ENCODE results near the gene PRAME. TPM values are rescaled to one million over a fixed set of nuclear protein-coding genes. Genes with fewer than 3 reads are reported as not detected.
"Not testable (repeated sequence)": the region's sequence is repeated elsewhere in the genome, so short reads cannot be mapped to it uniquely, and the experiment has no call there.

Gene PRAME
- total RNA-seq, 5 donors from 2014 or later (not counting 1 experiment from before 2014, with no cell fraction given), result 1.7 to 2.7 (median 2.0) TPM; not detected in 2

GRCh38 chr22:22583030-22583429 is 24.0 kb upstream of the PRAME start:
- H3K27ac Mint-ChIP-seq, result no peak overlapping the region
- H3K27me3 Mint-ChIP-seq, result peaks cover 12 to 30% of the 10 kb centered on the region in 2 donors
- ATAC-seq (replicated peaks in 1 of 4) (no peak), DNase-seq (no peak)
- ChIA-PET CTCF (interaction anchor here in 1 of 2 donors (1.2 kb wide), 1 partner anchor 11 kb away, joined by 3 read pairs; no protein-coding TSS in a partner anchor), POLR2A (no interaction called here)
- WGBS (ENCODE audit: insufficient coverage), result no CpG with 5 or more reads among the region's 1 CpG
- H3K9me3 ChIP-seq, result no peaks in the 10 kb centered on the region
- no peak overlapping the region for H3K4me3 ChIP-seq (ENCODE audit: control insufficient read depth in 1 of 2, extremely low read depth in 1 of 2, low read length in 1 of 2)
- H3K27ac ChIP-seq (ENCODE audit: low read length), result no peak overlapping the region
- H3K36me3 Mint-ChIP-seq, result no peaks in the 10 kb centered on the region
- peaks cover 0 to 14% of the 10 kb centered on the region in 2 experiments for H3K27me3 ChIP-seq (replicated peaks in 1 of 2; ENCODE audit: control insufficient read depth in 2 of 2, extremely low read depth in 1 of 2, insufficient read depth in 2 of 2, low read length in 1 of 2)
- no peak overlapping the region for H3K4me3 Mint-ChIP-seq
- H3K4me1 ChIP-seq (ENCODE audit: control insufficient read depth in 1 of 2, extremely low read depth in 1 of 2, insufficient read depth in 2 of 2, low read length in 2 of 2), result no peaks in the 10 kb centered on the region
- no peaks in the 10 kb centered on the region for H3K36me3 ChIP-seq (ENCODE audit: control insufficient read depth in 2 of 2, extremely low read depth in 1 of 2, insufficient read depth in 1 of 2, low read length in 1 of 2)
- H3K9me3 Mint-ChIP-seq, result no peaks in the 10 kb centered on the region
- H3K4me1 Mint-ChIP-seq, result peaks cover 0 to 4% (median 0%) of the 10 kb centered on the region in 3 donors

- WGBS (ENCODE audit: insufficient coverage), result 88% methylated on average over 9 of the region's 13 CpGs
- H3K4me3 ChIP-seq (ENCODE audit: control insufficient read depth in 1 of 2, extremely low read depth in 1 of 2, low read length in 1 of 2); H3K9me3 Mint-ChIP-seq; H3K36me3 ChIP-seq (ENCODE audit: control insufficient read depth in 2 of 2, extremely low read depth in 1 of 2, insufficient read depth in 1 of 2, low read length in 1 of 2); H3K4me1 ChIP-seq (ENCODE audit: control insufficient read depth in 1 of 2, extremely low read depth in 1 of 2, insufficient read depth in 2 of 2, low read length in 2 of 2); H3K27ac ChIP-seq (ENCODE audit: low read length); DNase-seq; H3K27ac Mint-ChIP-seq; H3K36me3 Mint-ChIP-seq; H3K9me3 ChIP-seq; H3K4me1 Mint-ChIP-seq; POLR2A ChIA-PET; H3K4me3 Mint-ChIP-seq; ATAC-seq (replicated peaks in 1 of 4): not testable (repeated sequence)
- H3K27me3 Mint-ChIP-seq, result peaks cover 6 to 27% of the 10 kb centered on the region in 2 donors
- peaks cover 0 to 11% of the 10 kb centered on the region in 2 experiments for H3K27me3 ChIP-seq (replicated peaks in 1 of 2; ENCODE audit: control insufficient read depth in 2 of 2, extremely low read depth in 1 of 2, insufficient read depth in 2 of 2, low read length in 1 of 2)
- CTCF ChIA-PET, result interaction anchor here in 1 of 2 donors (0.6 kb wide), 1 partner anchor 9 kb away, joined by 3 read pairs; no protein-coding TSS in a partner anchor
These were observed 22.5 kb upstream of the PRAME start for GRCh38 chr22:22581524-22581923.

GRCh38 chr22:22579869-22580604 is 21.0 kb upstream of the PRAME start:
- ChIA-PET CTCF (interaction anchor here in 1 of 2 donors (0.6 kb wide), 1 partner anchor 806 kb away, joined by 5 read pairs; no protein-coding TSS in a partner anchor), POLR2A (no interaction called here)
- Histone ChIP-seq H3K4me1 (ENCODE audit: control insufficient read depth in 1 of 2, extremely low read depth in 1 of 2, insufficient read depth in 2 of 2, low read length in 2 of 2) (no peaks in the 10 kb centered on the region), H3K27ac (ENCODE audit: low read length) (no peak overlapping the region), H3K4me3 (ENCODE audit: control insufficient read depth in 1 of 2, extremely low read depth in 1 of 2, low read length in 1 of 2) (no peak overlapping the region), H3K27me3 (replicated peaks in 1 of 2; ENCODE audit: control insufficient read depth in 2 of 2, extremely low read depth in 1 of 2, insufficient read depth in 2 of 2, low read length in 1 of 2) (peaks cover 0 to 13% of the 10 kb centered on the region in 2 experiments), H3K36me3 (ENCODE audit: control insufficient read depth in 2 of 2, extremely low read depth in 1 of 2, insufficient read depth in 1 of 2, low read length in 1 of 2) (no peaks in the 10 kb centered on the region), H3K9me3 (no peaks in the 10 kb centered on the region)
- Mint-ChIP-seq H3K36me3 (no peaks in the 10 kb centered on the region), H3K27ac (no peak overlapping the region), H3K27me3 (peaks cover 0 to 17% of the 10 kb centered on the region in 2 donors), H3K4me1 (no peaks in the 10 kb centered on the region), H3K9me3 (no peaks in the 10 kb centered on the region), H3K4me3 (no peak overlapping the region)
- DNase-seq (no peak), ATAC-seq (replicated peaks in 1 of 4) (no peak)
- 71% methylated on average over 7 of the region's 7 CpGs for WGBS (ENCODE audit: insufficient coverage)

- Histone ChIP-seq H3K9me3 (no peaks in the 10 kb centered on the region), H3K4me3 (ENCODE audit: control insufficient read depth in 1 of 2, extremely low read depth in 1 of 2, low read length in 1 of 2) (no peak overlapping the region), H3K36me3 (ENCODE audit: control insufficient read depth in 2 of 2, extremely low read depth in 1 of 2, insufficient read depth in 1 of 2, low read length in 1 of 2) (no peaks in the 10 kb centered on the region), H3K27ac (ENCODE audit: low read length) (no peak overlapping the region), H3K4me1 (ENCODE audit: control insufficient read depth in 1 of 2, extremely low read depth in 1 of 2, insufficient read depth in 2 of 2, low read length in 2 of 2) (no peaks in the 10 kb centered on the region), H3K27me3 (replicated peaks in 1 of 2; ENCODE audit: control insufficient read depth in 2 of 2, extremely low read depth in 1 of 2, insufficient read depth in 2 of 2, low read length in 1 of 2) (peaks cover 0 to 13% of the 10 kb centered on the region in 2 experiments)
- WGBS (ENCODE audit: insufficient coverage), result 82% methylated on average over 2 of the region's 10 CpGs
- ChIA-PET POLR2A (no interaction called here), CTCF (no interaction called here)
- ATAC-seq (replicated peaks in 1 of 4), result no peak
- Mint-ChIP-seq H3K9me3 (no peaks in the 10 kb centered on the region), H3K27ac (no peak overlapping the region), H3K4me3 (no peak overlapping the region), H3K4me1 (no peaks in the 10 kb centered on the region), H3K36me3 (no peaks in the 10 kb centered on the region), H3K27me3 (peaks cover 3 to 9% of the 10 kb centered on the region in 2 donors)
- DNase-seq, result no peak
These were observed 19.8 kb upstream of the PRAME start for GRCh38 chr22:22578702-22579424.

- H3K27ac Mint-ChIP-seq, result no peak overlapping the region
- ChIA-PET POLR2A (interaction anchor here in 1 of 2 donors (0.6 kb wide), 1 partner anchor 983 kb away, joined by 4 read pairs; no protein-coding TSS in a partner anchor), CTCF (interaction anchor here (0.8 to 2.3 kb wide), 4 partner anchors 8 to 11 kb away, joined by 3 to 8 read pairs (median 3); no protein-coding TSS in a partner anchor)
- 90% methylated on average over 4 of the region's 5 CpGs for WGBS (ENCODE audit: insufficient coverage)
- no peaks in the 10 kb centered on the region for H3K9me3 Mint-ChIP-seq
- Histone ChIP-seq H3K4me3 (ENCODE audit: control insufficient read depth in 1 of 2, extremely low read depth in 1 of 2, low read length in 1 of 2) (no peak overlapping the region), H3K4me1 (ENCODE audit: control insufficient read depth in 1 of 2, extremely low read depth in 1 of 2, insufficient read depth in 2 of 2, low read length in 2 of 2) (no peaks in the 10 kb centered on the region), H3K27me3 (replicated peaks in 1 of 2; ENCODE audit: control insufficient read depth in 2 of 2, extremely low read depth in 1 of 2, insufficient read depth in 2 of 2, low read length in 1 of 2) (peaks cover 2 to 15% of the 10 kb centered on the region in 2 experiments), H3K27ac (ENCODE audit: low read length) (no peak overlapping the region), H3K36me3 (ENCODE audit: control insufficient read depth in 2 of 2, extremely low read depth in 1 of 2, insufficient read depth in 1 of 2, low read length in 1 of 2) (no peaks in the 10 kb centered on the region), H3K9me3 (no peaks in the 10 kb centered on the region)
- no peak for DNase-seq
- H3K27me3 Mint-ChIP-seq, result peaks cover 9 to 10% of the 10 kb centered on the region in 2 donors
- ATAC-seq (replicated peaks in 1 of 4), result no peak
- H3K4me3 Mint-ChIP-seq, result no peak overlapping the region
- H3K4me1 Mint-ChIP-seq, result no peaks in the 10 kb centered on the region
- no peaks in the 10 kb centered on the region for H3K36me3 Mint-ChIP-seq
These were observed 17.9 kb upstream of the PRAME start for GRCh38 chr22:22576989-22577427.

- Histone ChIP-seq H3K27ac (ENCODE audit: low read length) (no peak overlapping the region), H3K4me3 (ENCODE audit: control insufficient read depth in 1 of 2, extremely low read depth in 1 of 2, low read length in 1 of 2) (no peak overlapping the region), H3K36me3 (ENCODE audit: control insufficient read depth in 2 of 2, extremely low read depth in 1 of 2, insufficient read depth in 1 of 2, low read length in 1 of 2) (no peaks in the 10 kb centered on the region), H3K4me1 (ENCODE audit: control insufficient read depth in 1 of 2, extremely low read depth in 1 of 2, insufficient read depth in 2 of 2, low read length in 2 of 2) (no peaks in the 10 kb centered on the region), H3K9me3 (no peaks in the 10 kb centered on the region), H3K27me3 (replicated peaks in 1 of 2; ENCODE audit: control insufficient read depth in 2 of 2, extremely low read depth in 1 of 2, insufficient read depth in 2 of 2, low read length in 1 of 2) (peaks cover 2 to 17% of the 10 kb centered on the region in 2 experiments)
- Mint-ChIP-seq H3K27ac (no peak overlapping the region), H3K4me1 (no peaks in the 10 kb centered on the region), H3K36me3 (no peaks in the 10 kb centered on the region), H3K4me3 (no peak overlapping the region), H3K27me3 (peaks cover 12 to 13% of the 10 kb centered on the region in 2 donors), H3K9me3 (no peaks in the 10 kb centered on the region)
- POLR2A ChIA-PET, result interaction anchor here in 1 of 2 donors (0.6 kb wide), 1 partner anchor 984 kb away, joined by 4 read pairs; no protein-coding TSS in a partner anchor
- peak in 18 of 35 experiments; percentile 3 to 34 (median 14) for DNase-seq
- CTCF ChIA-PET, result interaction anchor here (0.8 to 2.3 kb wide), 4 partner anchors 9 to 11 kb away, joined by 3 to 8 read pairs (median 3); no protein-coding TSS in a partner anchor
- 40% methylated on average over 7 of the region's 8 CpGs for WGBS (ENCODE audit: insufficient coverage)
- no peak for ATAC-seq (replicated peaks in 1 of 4)
These were observed 17.4 kb upstream of the PRAME start for GRCh38 chr22:22576244-22576988.

Measured in T-cell (primary cell).